H1 (cell line): ENCODE data around the gene KIF21A. TPM values are rescaled to one million over a fixed set of nuclear protein-coding genes. Genes with fewer than 3 reads are reported as not detected.

Experiments used
- CTCF ChIA-PET: fragments of 300-600 bp; sonication (Branson Sonifier 250); formaldehyde crosslinking; loops from one replicate; lab custom pipeline; 2021; ENCODE audit not compliant: partially characterized antibody; lab: Charles Lee
- POLR2A ChIA-PET: fragments of 300-600 bp; sonication (Branson Sonifier 250); formaldehyde crosslinking; loops from one replicate; lab custom pipeline; 2021; ENCODE audit warnings: inconsistent platforms; ENCODE audit not compliant: partially characterized antibody; lab: Charles Lee
- DNase-seq, 2 experiments: peaks; one replicate each; pipeline versions ENCODE4 v3.0.0 to v3.0.0-alpha.2; 2010 to 2022; ENCODE audit warnings: low spot score in 2 of 2, low read depth in 1 of 2, mixed read lengths in 1 of 2
- FAIRE-seq: peaks from 2 replicates; lab custom pipeline; 2011; peaks lifted over from hg19 to GRCh38; lab: Jason Lieb, UNC
- H2AFZ ChIP-seq: 2 replicates; pipeline ENCODE4 v1.8.1; 2012; ENCODE audit warnings: low read length, inconsistent platforms
- H2AK5ac ChIP-seq: 2 replicates; pipeline ENCODE4 v1.6.1; 2013; ENCODE audit warnings: low read depth, low read length
- H2BK120ac ChIP-seq: replicated peaks from 2 replicates; pipeline ENCODE3; 2013; ENCODE audit warnings: low read depth, low read length, inconsistent platforms
- H2BK12ac ChIP-seq: 2 replicates; pipeline ENCODE4 v1.6.1; 2013; ENCODE audit warnings: low read depth, low read length
- H2BK15ac ChIP-seq: 2 replicates; pipeline ENCODE4 v1.6.1; 2013; ENCODE audit warnings: low read length
- H2BK20ac ChIP-seq: 2 replicates; pipeline ENCODE4 v1.6.1; 2013; ENCODE audit warnings: low read length
- H2BK5ac ChIP-seq: 2 replicates; pipeline ENCODE4 v1.6.1; 2013; ENCODE audit warnings: low read depth, low read length
- H3K14ac ChIP-seq: 2 replicates; pipeline ENCODE4 v1.6.1; 2013; ENCODE audit warnings: inconsistent platforms; ENCODE audit not compliant: insufficient read length
- H3K18ac ChIP-seq: 2 replicates; pipeline ENCODE4 v1.6.1; 2013; ENCODE audit warnings: low read length; ENCODE audit errors: extremely low read depth
- H3K23ac ChIP-seq: 2 replicates; pipeline ENCODE4 v1.6.1; 2013; ENCODE audit warnings: inconsistent platforms; ENCODE audit not compliant: insufficient read length
- H3K23me2 ChIP-seq: 2 replicates; pipeline ENCODE4 v1.6.1; 2013; ENCODE audit warnings: low read depth, low read length
- H3K27ac ChIP-seq: 2 replicates; pipeline ENCODE4 v1.6.1; 2011; ENCODE audit warnings: low read depth, low read length, inconsistent platforms
- H3K27me3 ChIP-seq, 4 experiments: replicated peaks in 1 of 4; 1 replicate in 1 of 4; 2 replicates in 3 of 4; pipeline versions ENCODE4 v1.6.1 to v1.8.1; 2011 to 2013; ENCODE audit warnings: low read length in 3 of 4, mild to moderate bottlenecking in 3 of 4, inconsistent platforms in 2 of 4, mixed read lengths in 2 of 4, moderate library complexity in 1 of 4; ENCODE audit not compliant: control insufficient read depth in 3 of 4, insufficient read depth in 3 of 4; ENCODE audit errors: extremely low read depth in 1 of 4
- H3K36me3 ChIP-seq, 4 experiments: 2 replicates each; pipeline versions ENCODE4 v1.6.1 to v1.8.1; 2011 to 2013; ENCODE audit warnings: mild to moderate bottlenecking in 4 of 4, low read length in 3 of 4, moderate library complexity in 2 of 4, control low read depth in 1 of 4, inconsistent platforms in 1 of 4; ENCODE audit not compliant: insufficient read depth in 4 of 4, control insufficient read depth in 2 of 4
- H3K4ac ChIP-seq: replicated peaks from 2 replicates; pipeline ENCODE3; 2013; ENCODE audit warnings: low read length, low read depth, mixed read lengths, inconsistent platforms; ENCODE audit not compliant: insufficient read length
- H3K4me1 ChIP-seq, 4 experiments: replicated peaks in 1 of 4; 1 replicate in 1 of 4; 2 replicates in 3 of 4; pipeline versions ENCODE4 v1.6.1 to v1.8.1; 2011 to 2013; ENCODE audit warnings: low read length in 3 of 4, inconsistent platforms in 2 of 4, mixed read lengths in 1 of 4; ENCODE audit not compliant: insufficient read depth in 4 of 4, control insufficient read depth in 3 of 4
- H3K4me2 ChIP-seq, 2 experiments: 2 replicates each; pipeline versions ENCODE4 v1.6.1 to v1.8.1; 2011 to 2013; ENCODE audit warnings: low read depth in 2 of 2, low read length in 2 of 2, control low read depth in 1 of 2, inconsistent platforms in 1 of 2, mild to moderate bottlenecking in 1 of 2; ENCODE audit not compliant: insufficient read depth in 1 of 2
- H3K4me3 ChIP-seq, 4 experiments: fragments of 200-600, 300-600 bp in 1 of 4; sonication (generic), shearing (Covaris generic), sonication (Bioruptor Twin) in 1 of 4; 2 replicates each; pipeline versions ENCODE4 v1.5.1 to v1.8.1; 2011 to 2016; ENCODE audit warnings: low read length in 4 of 4, low read depth in 3 of 4, control low read depth in 2 of 4, inconsistent platforms in 2 of 4, mild to moderate bottlenecking in 2 of 4, mixed read lengths in 1 of 4, moderate library complexity in 1 of 4; ENCODE audit not compliant: insufficient read depth in 2 of 4; ENCODE audit errors: extremely low read depth in 1 of 4
- H3K56ac ChIP-seq: replicated peaks from 2 replicates; pipeline ENCODE3; 2013; ENCODE audit warnings: low read depth, mild to moderate bottlenecking, mixed read lengths, low read length, inconsistent platforms; ENCODE audit not compliant: insufficient read length
- H3K79me1 ChIP-seq: 2 replicates; pipeline ENCODE4 v1.6.1; 2013; ENCODE audit warnings: low read depth, low read length, control low read depth
- H3K79me2 ChIP-seq, 2 experiments: 2 replicates each; pipeline versions ENCODE4 v1.6.1 to v1.8.1; 2012 to 2013; ENCODE audit warnings: low read length in 2 of 2, mild to moderate bottlenecking in 2 of 2, inconsistent platforms in 1 of 2; ENCODE audit not compliant: insufficient read depth in 2 of 2, control insufficient read depth in 1 of 2
- H3K9ac ChIP-seq, 4 experiments: replicated peaks in 1 of 4; 1 replicate in 1 of 4; 2 replicates in 3 of 4; pipeline versions ENCODE4 v1.6.1 to v1.8.1; 2011 to 2013; ENCODE audit warnings: low read depth in 3 of 4, low read length in 3 of 4, control low read depth in 2 of 4, mild to moderate bottlenecking in 2 of 4, moderate library complexity in 2 of 4, inconsistent platforms in 1 of 4; ENCODE audit errors: extremely low read depth in 1 of 4
- H3K9me3 ChIP-seq, 2 experiments: 2 replicates each; pipeline versions ENCODE4 v1.6.1 to v1.8.1; 2012 to 2013; ENCODE audit warnings: mild to moderate bottlenecking in 2 of 2, moderate library complexity in 2 of 2, control low read depth in 1 of 2, inconsistent platforms in 1 of 2, low read depth in 1 of 2, low read length in 1 of 2, mixed read lengths in 1 of 2; ENCODE audit not compliant: insufficient read depth in 2 of 2
- H4K20me1 ChIP-seq, 2 experiments: replicated peaks in 1 of 2; 2 replicates each; pipeline versions ENCODE3 to v1.8.1; 2011 to 2013; ENCODE audit warnings: inconsistent platforms in 2 of 2, low read length in 2 of 2, mild to moderate bottlenecking in 1 of 2; ENCODE audit not compliant: insufficient read depth in 2 of 2, control insufficient read depth in 1 of 2
- H4K5ac ChIP-seq: 2 replicates; pipeline ENCODE4 v1.6.1; 2013; ENCODE audit warnings: low read length, low read depth, mixed read lengths, inconsistent platforms; ENCODE audit not compliant: insufficient read length
- H4K8ac ChIP-seq: 2 replicates; pipeline ENCODE4 v1.8.0; 2013; ENCODE audit warnings: mild to moderate bottlenecking, moderate library complexity, low read length, inconsistent platforms; ENCODE audit not compliant: insufficient read depth; ENCODE audit errors: extremely low read depth
- H4K91ac ChIP-seq: replicated peaks from 2 replicates; pipeline ENCODE3; 2013; ENCODE audit warnings: low read length, mixed read lengths, inconsistent platforms; ENCODE audit not compliant: insufficient read length
- BCL11A ChIP-seq, 2 experiments: IDR thresholded peaks; one replicate each; pipeline ENCODE4 v1.6.1; 2011; ENCODE audit warnings: low read depth in 2 of 2, low read length in 2 of 2, mild to moderate bottlenecking in 2 of 2
- BRCA1 ChIP-seq: IDR thresholded peaks from 2 replicates; pipeline ENCODE4 v1.6.1; 2012; ENCODE audit warnings: low read depth, low read length, improper control_type of control experiment
- CREB1 ChIP-seq: IDR thresholded peaks from 2 replicates; pipeline ENCODE4 v1.6.1; 2012; ENCODE audit warnings: inconsistent platforms
- CTBP2 ChIP-seq: IDR thresholded peaks from 2 replicates; pipeline ENCODE4 v1.7.0; 2011; ENCODE audit warnings: borderline replicate concordance, mild to moderate bottlenecking, moderate library complexity, mixed read lengths, low read length; ENCODE audit not compliant: insufficient read depth, insufficient read length
- CTCF ChIP-seq, 3 experiments: IDR thresholded peaks; 1 replicate in 2 of 3; 2 replicates in 1 of 3; pipeline versions ENCODE4 v1.5.1 to v1.6.1; 2011; ENCODE audit warnings: low read length in 3 of 3, mild to moderate bottlenecking in 3 of 3, inconsistent platforms in 2 of 3, low read depth in 1 of 3, moderate library complexity in 1 of 3; ENCODE audit not compliant: insufficient read depth in 1 of 3; ENCODE audit errors: control extremely low read depth in 1 of 3
- E2F6 ChIP-seq: IDR thresholded peaks from 2 replicates; pipeline ENCODE4 v1.6.1; 2012; ENCODE audit warnings: inconsistent platforms
- FOSL1 ChIP-seq: IDR thresholded peaks from 2 replicates; pipeline ENCODE4 v1.6.1; 2011; ENCODE audit warnings: mild to moderate bottlenecking, low read depth, low read length, moderate library complexity; ENCODE audit not compliant: insufficient read depth
- GTF2F1 ChIP-seq: IDR thresholded peaks from 2 replicates; pipeline ENCODE4 v1.6.1; 2012; ENCODE audit warnings: low read depth, low read length, improper control_type of control experiment, borderline replicate concordance
- PHF8 ChIP-seq: fragments of 200-600 bp; sonication (generic); conservative IDR thresholded peaks from 2 replicates; pipeline ENCODE4 v1.7.1; 2012; ENCODE audit warnings: low read depth, mild to moderate bottlenecking, inconsistent platforms, low read length, moderate library complexity
- SP2 ChIP-seq: IDR thresholded peaks from 2 replicates; pipeline ENCODE4 v1.6.1; 2012; ENCODE audit warnings: mild to moderate bottlenecking, low read length, inconsistent platforms
- SUZ12 ChIP-seq: fragments of 200-600 bp; sonication (generic); IDR thresholded peaks from 2 replicates; pipeline ENCODE4 v1.6.1; 2012; ENCODE audit warnings: mild to moderate bottlenecking, inconsistent platforms, low read length, moderate library complexity, mixed read lengths
- WGBS, 2 experiments: shearing (Covaris generic) in 1 of 2; methylation state at CpG; one replicate each; pipeline versions ENCODE4 v1.1.6 to v1.1.7; 2013 to 2015; ENCODE audit warnings: low lambda C conversion rate in 2 of 2, mixed read lengths in 2 of 2, inconsistent platforms in 1 of 2, low coverage in 1 of 2, missing lambda C conversion rate in 1 of 2; ENCODE audit not compliant: insufficient replicate concordance in 2 of 2, insufficient coverage in 1 of 2, insufficient read length in 1 of 2; ENCODE audit errors: extremely low coverage in 1 of 2, missing lambda C conversion rate in 1 of 2; 5-methylcytosine and 5-hydroxymethylcytosine counted together
- polyA plus RNA-seq, 7 experiments: library from polyadenylated mRNA; depleted of rRNA in 3 of 7; stranded (reverse) in 5 of 7; unstranded in 2 of 7; fragments of >200 nt in 5 of 7; fragments of 200-250 nt in 2 of 7; gene quantifications; 1 replicate in 5 of 7; 2 replicates in 1 of 7; 4 replicates in 1 of 7; pipeline versions ENCODE4 v1.2.1 to v1.2.3, GENCODE V29; 2011 to 2013; ENCODE audit warnings: missing spikeins in 2 of 7, mixed read lengths in 2 of 7
- total RNA-seq: library from RNA; stranded (reverse); fragmentation: NEBNext Ultra II Directional; extraction: Animal tissue kit (Norgen Biotek cat#: 25700); gene quantifications from 2 replicates; pipeline ENCODE4 v1.2.1, GENCODE V29; 2021

Gene KIF21A
- total and polyA plus RNA-seq, 2 of the 8 experiments (the other 6 are each of a cell fraction or from before 2014, with no cell fraction given), result 10.0 to 26.0 TPM

GRCh38 chr12:39368891-39369290, 74.0 kb downstream of the KIF21A start:
- H4K91ac ChIP-seq, result no peak overlapping the region
- no peak overlapping the region for H3K4me3 ChIP-seq
- no peaks in the 10 kb centered on the region for H3K79me1 ChIP-seq
- H3K27ac ChIP-seq, result no peak overlapping the region
- H2AFZ ChIP-seq, result no peak overlapping the region
- H3K4me2 ChIP-seq, result no peak overlapping the region
- no peak overlapping the region for H3K56ac ChIP-seq
- no peaks in the 10 kb centered on the region for H4K20me1 ChIP-seq
- no peak for FAIRE-seq
- H3K79me2 ChIP-seq, result no peaks in the 10 kb centered on the region; a peak in 1 of 4 replicates
- no peaks in the 10 kb centered on the region for H3K27me3 ChIP-seq
- no peak overlapping the region for H2BK5ac ChIP-seq
- WGBS, 2 experiments, result 100% methylated on average over 2 of the region's 2 CpGs; no CpG with 5 or more reads in 1 of the 2 experiments
- ChIA-PET CTCF (interaction anchor here (0.7 kb wide), 1 partner anchor 247 kb away, joined by 3 read pairs; no protein-coding TSS in a partner anchor), POLR2A (no interaction called here)
- no peaks in the 10 kb centered on the region for H3K9me3 ChIP-seq
- no peak overlapping the region for H3K4ac ChIP-seq
- no peak overlapping the region for H3K9ac ChIP-seq
- H2BK20ac ChIP-seq, result no peak overlapping the region
- no peak overlapping the region for H2BK120ac ChIP-seq
- no peak overlapping the region for H4K5ac ChIP-seq
- H3K23ac ChIP-seq, result no peak overlapping the region
- no peak overlapping the region for H3K18ac ChIP-seq
- no peak overlapping the region for H4K8ac ChIP-seq
- DNase-seq, result no peak
- H2BK15ac ChIP-seq, result no peak overlapping the region
- no peak overlapping the region for H2BK12ac ChIP-seq
- peaks cover 2% of the 10 kb centered on the region; the same call in 1 of the 2 replicates for H3K23me2 ChIP-seq
- peaks cover 0 to 5% (median 1%) of the 10 kb centered on the region in 4 experiments; a peak in 2 of 7 replicates for H3K4me1 ChIP-seq
- H2AK5ac ChIP-seq, result no peak overlapping the region
- no peak overlapping the region for H3K14ac ChIP-seq
- H3K36me3 ChIP-seq, result peaks cover 0 to 4% (median 0%) of the 10 kb centered on the region in 4 experiments; a peak in 1 of 8 replicates
- TF ChIP-seq SP2 (no peak), CTCF (IDR thresholded peaks at IDR 0.05; ENCODE audit: control extremely low read depth in 1 of 3, insufficient read depth in 1 of 3, low read depth in 1 of 3, low read length in 3 of 3) (no peak), PHF8 (no peak), CTBP2 (no peak), BRCA1 (no peak), BCL11A (IDR thresholded peaks at IDR 0.05; ENCODE audit: low read depth in 2 of 2, low read length in 2 of 2) (no peak), FOSL1 (no peak), E2F6 (no peak), CREB1 (no peak), SUZ12 (no peak), GTF2F1 (no peak)
